D721Med (cell line): ENCODE results near the gene WDR88.
"Not testable (repeated sequence)": the region's sequence is repeated elsewhere in the genome, so short reads cannot be mapped to it uniquely, and the experiment has no call there.

Experiments used
- DNase-seq: peaks from one replicate; pipeline ENCODE4 v3.0.0; 2011; ENCODE audit warnings: low spot score; ENCODE audit not compliant: insufficient read length
- FAIRE-seq: peaks from 2 replicates; lab custom pipeline; 2011; peaks lifted over from hg19 to GRCh38; lab: Jason Lieb, UNC
- CTCF ChIP-seq: IDR thresholded peaks from 2 replicates; pipeline ENCODE4 v1.5.1; 2012; ENCODE audit warnings: mild to moderate bottlenecking, control low read depth; ENCODE audit not compliant: insufficient read depth; ENCODE audit errors: missing control alignments

WDR88 gene

GRCh38 chr19:33159149-33159548, 27.2 kb downstream of the WDR88 start:
- DNase-seq (no peak), FAIRE-seq (no peak)
- no peak for TF ChIP-seq CTCF

GRCh38 chr19:33159893-33160292, 28.0 kb downstream of the WDR88 start:
- DNase-seq (no peak), FAIRE-seq (no peak)
- TF ChIP-seq CTCF: no peak

GRCh38 chr19:33161201-33161600, 29.3 kb downstream of the WDR88 start:
- DNase-seq (no peak), FAIRE-seq (no peak)
- no peak for TF ChIP-seq CTCF

- TF ChIP-seq CTCF: no peak
- DNase-seq (no peak), FAIRE-seq (no peak)
Measured at GRCh38 chr19:33163481-33163880, 31.6 kb downstream of the WDR88 start.

GRCh38 chr19:33166037-33166436, 34.1 kb downstream of the WDR88 start:
- FAIRE-seq, DNase-seq: not testable (repeated sequence)

GRCh38 chr19:33167438-33167837, 35.5 kb downstream of the WDR88 start:
- FAIRE-seq: no peak
- no peak for DNase-seq
- no peak for TF ChIP-seq CTCF

GRCh38 chr19:33168528-33168927, 36.6 kb downstream of the WDR88 start:
- no peak for FAIRE-seq
- TF ChIP-seq CTCF: no peak

GRCh38 chr19:33171222-33171795, 39.4 kb downstream of the WDR88 start:
- FAIRE-seq: no peak
- no peak for TF ChIP-seq CTCF
- DNase-seq: no peak

More at GRCh38 chr19:33168528-33168927, 36.6 kb downstream of the WDR88 start:
- no peak for DNase-seq
